ENCODE measurements around the gene NMU. TPM values are rescaled to one million over a fixed set of nuclear protein-coding genes. Genes with fewer than 3 reads are reported as not detected.

Gene NMU
- total and polyA plus RNA-seq, 2 experiments from 2014 or later, result 40.2 to 96.3 TPM

DNA sequence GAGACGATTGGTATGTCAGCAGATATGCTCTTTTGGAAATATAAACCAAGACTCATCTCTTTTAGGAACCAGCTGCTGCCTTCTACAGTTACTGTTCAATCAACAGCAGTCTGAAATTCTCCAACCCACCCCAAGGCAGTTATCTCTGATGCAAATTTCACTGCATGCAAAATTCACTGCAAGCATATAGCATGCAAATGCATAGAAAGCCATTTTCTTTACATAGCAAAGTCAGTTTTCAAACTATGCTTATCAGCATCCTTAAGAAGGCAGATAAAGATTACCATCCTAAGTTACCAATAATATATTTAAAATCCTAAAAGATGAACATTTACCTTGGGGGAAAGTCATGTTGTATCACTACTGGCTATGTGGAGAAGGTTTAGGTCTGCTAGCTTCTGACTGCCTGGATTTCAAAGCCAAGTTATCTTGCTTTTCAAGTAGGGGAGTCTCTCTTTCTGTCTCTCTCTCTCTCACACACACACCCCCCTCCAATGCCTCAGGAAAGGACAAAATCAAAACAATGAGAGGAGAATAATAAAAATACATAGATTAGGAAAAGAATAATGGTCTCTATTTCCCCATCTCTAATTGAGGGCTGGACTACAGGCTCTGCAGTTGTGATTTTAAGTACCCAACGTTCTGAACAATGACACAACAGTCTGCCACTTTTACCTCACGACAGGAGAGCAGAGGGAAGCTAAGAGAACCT is 1.5 kb downstream of the NMU start (continued):
- TF ChIP-seq, protein P1, sequence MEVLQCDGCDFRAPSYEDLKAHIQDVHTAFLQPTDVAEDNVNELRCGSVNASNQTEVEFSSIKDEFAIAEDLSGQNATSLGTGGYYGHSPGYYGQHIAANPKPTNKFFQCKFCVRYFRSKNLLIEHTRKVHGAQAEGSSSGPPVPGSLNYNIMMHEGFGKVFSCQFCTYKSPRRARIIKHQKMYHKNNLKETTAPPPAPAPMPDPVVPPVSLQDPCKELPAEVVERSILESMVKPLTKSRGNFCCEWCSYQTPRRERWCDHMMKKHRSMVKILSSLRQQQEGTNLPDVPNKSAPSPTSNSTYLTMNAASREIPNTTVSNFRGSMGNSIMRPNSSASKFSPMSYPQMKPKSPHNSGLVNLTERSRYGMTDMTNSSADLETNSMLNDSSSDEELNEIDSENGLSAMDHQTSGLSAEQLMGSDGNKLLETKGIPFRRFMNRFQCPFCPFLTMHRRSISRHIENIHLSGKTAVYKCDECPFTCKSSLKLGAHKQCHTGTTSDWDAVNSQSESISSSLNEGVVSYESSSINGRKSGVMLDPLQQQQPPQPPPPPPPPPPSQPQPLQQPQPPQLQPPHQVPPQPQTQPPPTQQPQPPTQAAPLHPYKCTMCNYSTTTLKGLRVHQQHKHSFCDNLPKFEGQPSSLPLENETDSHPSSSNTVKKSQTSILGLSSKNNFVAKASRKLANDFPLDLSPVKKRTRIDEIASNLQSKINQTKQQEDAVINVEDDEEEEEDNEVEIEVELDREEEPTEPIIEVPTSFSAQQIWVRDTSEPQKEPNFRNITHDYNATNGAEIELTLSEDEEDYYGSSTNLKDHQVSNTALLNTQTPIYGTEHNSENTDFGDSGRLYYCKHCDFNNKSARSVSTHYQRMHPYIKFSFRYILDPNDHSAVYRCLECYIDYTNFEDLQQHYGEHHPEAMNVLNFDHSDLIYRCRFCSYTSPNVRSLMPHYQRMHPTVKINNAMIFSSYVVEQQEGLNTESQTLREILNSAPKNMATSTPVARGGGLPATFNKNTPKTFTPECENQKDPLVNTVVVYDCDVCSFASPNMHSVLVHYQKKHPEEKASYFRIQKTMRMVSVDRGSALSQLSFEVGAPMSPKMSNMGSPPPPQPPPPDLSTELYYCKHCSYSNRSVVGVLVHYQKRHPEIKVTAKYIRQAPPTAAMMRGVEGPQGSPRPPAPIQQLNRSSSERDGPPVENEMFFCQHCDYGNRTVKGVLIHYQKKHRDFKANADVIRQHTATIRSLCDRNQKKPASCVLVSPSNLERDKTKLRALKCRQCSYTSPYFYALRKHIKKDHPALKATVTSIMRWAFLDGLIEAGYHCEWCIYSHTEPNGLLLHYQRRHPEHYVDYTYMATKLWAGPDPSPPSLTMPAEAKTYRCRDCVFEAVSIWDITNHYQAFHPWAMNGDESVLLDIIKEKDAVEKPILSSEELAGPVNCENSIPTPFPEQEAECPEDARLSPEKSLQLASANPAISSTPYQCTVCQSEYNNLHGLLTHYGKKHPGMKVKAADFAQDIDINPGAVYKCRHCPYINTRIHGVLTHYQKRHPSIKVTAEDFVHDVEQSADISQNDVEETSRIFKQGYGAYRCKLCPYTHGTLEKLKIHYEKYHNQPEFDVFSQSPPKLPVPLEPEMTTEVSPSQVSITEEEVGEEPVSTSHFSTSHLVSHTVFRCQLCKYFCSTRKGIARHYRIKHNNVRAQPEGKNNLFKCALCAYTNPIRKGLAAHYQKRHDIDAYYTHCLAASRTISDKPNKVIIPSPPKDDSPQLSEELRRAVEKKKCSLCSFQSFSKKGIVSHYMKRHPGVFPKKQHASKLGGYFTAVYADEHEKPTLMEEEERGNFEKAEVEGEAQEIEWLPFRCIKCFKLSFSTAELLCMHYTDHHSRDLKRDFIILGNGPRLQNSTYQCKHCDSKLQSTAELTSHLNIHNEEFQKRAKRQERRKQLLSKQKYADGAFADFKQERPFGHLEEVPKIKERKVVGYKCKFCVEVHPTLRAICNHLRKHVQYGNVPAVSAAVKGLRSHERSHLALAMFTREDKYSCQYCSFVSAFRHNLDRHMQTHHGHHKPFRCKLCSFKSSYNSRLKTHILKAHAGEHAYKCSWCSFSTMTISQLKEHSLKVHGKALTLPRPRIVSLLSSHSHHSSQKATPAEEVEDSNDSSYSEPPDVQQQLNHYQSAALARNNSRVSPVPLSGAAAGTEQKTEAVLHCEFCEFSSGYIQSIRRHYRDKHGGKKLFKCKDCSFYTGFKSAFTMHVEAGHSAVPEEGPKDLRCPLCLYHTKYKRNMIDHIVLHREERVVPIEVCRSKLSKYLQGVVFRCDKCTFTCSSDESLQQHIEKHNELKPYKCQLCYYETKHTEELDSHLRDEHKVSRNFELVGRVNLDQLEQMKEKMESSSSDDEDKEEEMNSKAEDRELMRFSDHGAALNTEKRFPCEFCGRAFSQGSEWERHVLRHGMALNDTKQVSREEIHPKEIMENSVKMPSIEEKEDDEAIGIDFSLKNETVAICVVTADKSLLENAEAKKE (CRISPR knock-in tag; IDR thresholded peaks at IDR 0.05), result no peak
- no peak for TF ChIP-seq ZNF331 (CRISPR knock-in tag; IDR thresholded peaks at IDR 0.05; ENCODE audit: low read depth)
- TF ChIP-seq, protein P2, sequence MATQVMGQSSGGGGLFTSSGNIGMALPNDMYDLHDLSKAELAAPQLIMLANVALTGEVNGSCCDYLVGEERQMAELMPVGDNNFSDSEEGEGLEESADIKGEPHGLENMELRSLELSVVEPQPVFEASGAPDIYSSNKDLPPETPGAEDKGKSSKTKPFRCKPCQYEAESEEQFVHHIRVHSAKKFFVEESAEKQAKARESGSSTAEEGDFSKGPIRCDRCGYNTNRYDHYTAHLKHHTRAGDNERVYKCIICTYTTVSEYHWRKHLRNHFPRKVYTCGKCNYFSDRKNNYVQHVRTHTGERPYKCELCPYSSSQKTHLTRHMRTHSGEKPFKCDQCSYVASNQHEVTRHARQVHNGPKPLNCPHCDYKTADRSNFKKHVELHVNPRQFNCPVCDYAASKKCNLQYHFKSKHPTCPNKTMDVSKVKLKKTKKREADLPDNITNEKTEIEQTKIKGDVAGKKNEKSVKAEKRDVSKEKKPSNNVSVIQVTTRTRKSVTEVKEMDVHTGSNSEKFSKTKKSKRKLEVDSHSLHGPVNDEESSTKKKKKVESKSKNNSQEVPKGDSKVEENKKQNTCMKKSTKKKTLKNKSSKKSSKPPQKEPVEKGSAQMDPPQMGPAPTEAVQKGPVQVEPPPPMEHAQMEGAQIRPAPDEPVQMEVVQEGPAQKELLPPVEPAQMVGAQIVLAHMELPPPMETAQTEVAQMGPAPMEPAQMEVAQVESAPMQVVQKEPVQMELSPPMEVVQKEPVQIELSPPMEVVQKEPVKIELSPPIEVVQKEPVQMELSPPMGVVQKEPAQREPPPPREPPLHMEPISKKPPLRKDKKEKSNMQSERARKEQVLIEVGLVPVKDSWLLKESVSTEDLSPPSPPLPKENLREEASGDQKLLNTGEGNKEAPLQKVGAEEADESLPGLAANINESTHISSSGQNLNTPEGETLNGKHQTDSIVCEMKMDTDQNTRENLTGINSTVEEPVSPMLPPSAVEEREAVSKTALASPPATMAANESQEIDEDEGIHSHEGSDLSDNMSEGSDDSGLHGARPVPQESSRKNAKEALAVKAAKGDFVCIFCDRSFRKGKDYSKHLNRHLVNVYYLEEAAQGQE (IDR thresholded peaks at IDR 0.05; ENCODE audit: unreplicated experiment), result no peak
- TF ChIP-seq ZNF114 (CRISPR knock-in tag; IDR thresholded peaks at IDR 0.05), result no peak
- TF ChIP-seq JUNB (IDR thresholded peaks at IDR 0.05; ENCODE audit: unreplicated experiment), result no peak

Measured in GM23338 (cell line).